ENCODE results near the gene LHX4. TPM values are rescaled to one million over a fixed set of nuclear protein-coding genes. Genes with fewer than 3 reads are reported as not detected.

Gene LHX4
- total and polyA plus RNA-seq, 2 of the 13 experiments (the other 11 are each of a cell fraction or from before 2014, with no cell fraction given), result 0.03 to 0.07 TPM

DNA sequence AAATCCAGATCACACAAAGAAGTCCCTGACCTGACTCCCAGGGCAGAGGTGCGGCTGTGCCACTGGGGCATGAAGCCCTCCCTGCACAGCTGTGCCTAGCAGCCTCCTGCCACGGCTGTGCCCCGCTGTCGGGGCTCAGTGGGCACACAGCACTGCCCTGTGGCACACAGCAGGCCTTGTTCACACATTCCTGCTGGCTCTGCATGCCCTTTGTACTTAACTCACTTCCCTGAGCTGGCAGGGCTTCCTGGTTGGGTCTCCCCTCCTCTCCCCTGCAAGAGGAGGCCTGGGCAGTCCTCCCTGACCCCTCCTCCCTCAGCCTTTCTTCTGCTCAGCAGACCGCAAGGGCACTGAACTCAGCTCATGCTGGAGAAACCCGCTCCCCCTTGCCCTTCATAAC lies 14.8 kb downstream of the LHX4 start (continued):
- TF ChIP-seq ZNF770 (CRISPR knock-in tag; IDR thresholded peaks at IDR 0.05), result no peak
- TF ChIP-seq ZNF382 (CRISPR knock-in tag; IDR thresholded peaks at IDR 0.05; ENCODE audit: borderline replicate concordance), result no peak
- 0 out of 2 replicates have a peak, but pooled peaks have one; percentile 28 for TF ChIP-seq POGZ (CRISPR knock-in tag; IDR thresholded peaks at IDR 0.05)
- TF ChIP-seq GATAD2A (CRISPR knock-in tag; IDR thresholded peaks at IDR 0.05), result peak; percentile 41; the same call in 1 of the 2 replicates
- TF ChIP-seq FLYWCH1 (CRISPR knock-in tag; IDR thresholded peaks at IDR 0.05), result no peak
- no peak for TF ChIP-seq ZNF816 (CRISPR knock-in tag; IDR thresholded peaks at IDR 0.05; ENCODE audit: borderline replicate concordance)

DNA sequence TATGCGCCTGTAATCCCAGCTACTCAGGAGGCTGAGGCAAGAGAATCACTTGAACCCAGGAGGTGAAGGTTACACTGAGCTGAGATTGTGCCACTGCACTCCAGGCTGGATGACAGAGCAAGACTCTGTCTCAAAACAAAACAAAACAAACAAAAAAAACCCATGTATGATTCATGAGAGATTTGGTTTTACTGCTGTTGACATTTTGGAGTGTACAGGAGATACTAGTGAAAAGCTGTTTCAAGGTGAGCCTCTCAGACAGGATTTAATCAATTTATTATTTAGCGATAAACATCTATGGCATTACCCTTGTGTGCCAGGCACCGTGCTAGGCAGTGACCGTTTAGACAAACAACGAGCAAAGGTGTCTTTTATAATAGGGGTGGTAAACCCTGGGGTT lies 16.5 kb downstream of the LHX4 start:
- 62% methylated on average over 5 of the region's 5 CpGs for WGBS (ENCODE audit: low lambda C conversion rate)
- TF ChIP-seq SRF (IDR thresholded peaks at IDR 0.05; ENCODE audit: low read depth, low read length) (no peak), ZNF207 (IDR thresholded peaks at IDR 0.05; ENCODE audit: borderline replicate concordance) (no peak), ZMYM3 (CRISPR knock-in tag; IDR thresholded peaks at IDR 0.05) (no peak), MEIS2 (CRISPR knock-in tag; IDR thresholded peaks at IDR 0.05) (no peak), ZNF558 (CRISPR knock-in tag; IDR thresholded peaks at IDR 0.05; ENCODE audit: borderline replicate concordance) (no peak), HHEX (CRISPR knock-in tag; IDR thresholded peaks at IDR 0.05) (no peak), ZNF496 (CRISPR knock-in tag; IDR thresholded peaks at IDR 0.05; ENCODE audit: insufficient replicate concordance) (no peak), PHF21A (CRISPR knock-in tag; IDR thresholded peaks at IDR 0.05) (no peak)
- Histone ChIP-seq H3K79me2 (ENCODE audit: insufficient read depth, low read length) (no peaks in the 10 kb centered on the region), H3K36me3 (replicated peaks in 1 of 2; ENCODE audit: control insufficient read depth in 1 of 2, insufficient read depth in 2 of 2, low read length in 2 of 2) (no peaks in the 10 kb centered on the region), H3K27me3 (ENCODE audit: control insufficient read depth in 1 of 2, insufficient read depth in 2 of 2, low read length in 2 of 2) (peaks cover 0 to 5% of the 10 kb centered on the region in 2 experiments; a peak in 2 of 5 replicates), H3K4me1 (ENCODE audit: insufficient read depth, low read length) (peaks cover 61% of the 10 kb centered on the region), H3K9me3 (ENCODE audit: low read length) (no peaks in the 10 kb centered on the region), H3K27ac (ENCODE audit: extremely low read length, insufficient read depth, low read length) (no peak overlapping the region), H3K4me3 (replicated peaks in 1 of 3; ENCODE audit: insufficient read depth in 1 of 3, low read depth in 2 of 3, low read length in 3 of 3) (no peak overlapping the region), H2AFZ (ENCODE audit: low read length) (no peak overlapping the region), H3K4me2 (ENCODE audit: low read depth, low read length) (no peak overlapping the region), H4K20me1 (ENCODE audit: insufficient read depth, low read length) (no peaks in the 10 kb centered on the region), H3K9ac (ENCODE audit: insufficient read depth, low read depth, low read length) (no peak overlapping the region)
- BruUV-seq (replicated peaks), result no TSS peak
- FAIRE-seq (no peak), ATAC-seq (no peak), DNase-seq (ENCODE audit: low spot score) (no peak)
- in situ Hi-C loops (cut with HindIII; ENCODE audit: extremely low pct_ligation_motif_present, low pct_unique_long_range_greater_than_20kb), result no loop called here
- intact Hi-C loops (cut with micrococcal nuclease; ENCODE audit: unreplicated experiment), result loop anchor here (10.0 kb wide), 1 partner anchor 62 kb away; no protein-coding TSS in a partner anchor
- ChIA-PET POLR2A (no interaction called here), CTCF (ENCODE audit: low intra/inter-chr PET ratio, low total read pairs) (no interaction called here)
